ENCODE measurements around the gene CAMTA2. TPM values are rescaled to one million over a fixed set of nuclear protein-coding genes. Genes with fewer than 3 reads are reported as not detected.
A peak's percentile ranks its signal among the peaks of the same experiment; 100 is the strongest.

The CAMTA2 gene
- total RNA-seq, 1 donor from 2014 or later, result 34.1 TPM

DNA sequence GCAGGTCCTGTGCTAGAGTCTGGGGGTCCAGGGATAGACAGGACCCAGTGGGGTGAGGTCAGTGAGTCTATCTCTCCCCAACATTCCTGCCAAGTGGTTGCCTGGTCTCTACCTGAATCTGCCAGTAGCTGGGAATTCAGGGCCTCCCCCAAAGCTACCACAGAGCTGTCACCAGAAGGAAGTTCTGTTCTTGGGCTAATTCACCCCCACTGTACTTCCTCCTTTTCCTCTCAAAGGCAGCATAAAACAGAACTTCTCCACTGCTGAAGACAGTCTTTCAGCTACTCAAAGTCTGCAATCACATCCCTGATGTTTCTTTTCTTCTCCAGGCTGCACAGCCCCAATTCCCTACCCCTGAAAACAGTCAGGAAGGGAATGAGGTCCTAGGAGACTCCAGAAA lies 8.7 kb downstream of the CAMTA2 start:
- peaks cover 2% of the 10 kb centered on the region for H3K4me1 Mint-ChIP-seq (ENCODE audit: low read depth)
- H3K27me3 Mint-ChIP-seq, result peaks cover 7% of the 10 kb centered on the region
- DNase-seq (ENCODE audit: low spot score, unreplicated experiment), result no peak
- TF ChIP-seq, protein P1, sequence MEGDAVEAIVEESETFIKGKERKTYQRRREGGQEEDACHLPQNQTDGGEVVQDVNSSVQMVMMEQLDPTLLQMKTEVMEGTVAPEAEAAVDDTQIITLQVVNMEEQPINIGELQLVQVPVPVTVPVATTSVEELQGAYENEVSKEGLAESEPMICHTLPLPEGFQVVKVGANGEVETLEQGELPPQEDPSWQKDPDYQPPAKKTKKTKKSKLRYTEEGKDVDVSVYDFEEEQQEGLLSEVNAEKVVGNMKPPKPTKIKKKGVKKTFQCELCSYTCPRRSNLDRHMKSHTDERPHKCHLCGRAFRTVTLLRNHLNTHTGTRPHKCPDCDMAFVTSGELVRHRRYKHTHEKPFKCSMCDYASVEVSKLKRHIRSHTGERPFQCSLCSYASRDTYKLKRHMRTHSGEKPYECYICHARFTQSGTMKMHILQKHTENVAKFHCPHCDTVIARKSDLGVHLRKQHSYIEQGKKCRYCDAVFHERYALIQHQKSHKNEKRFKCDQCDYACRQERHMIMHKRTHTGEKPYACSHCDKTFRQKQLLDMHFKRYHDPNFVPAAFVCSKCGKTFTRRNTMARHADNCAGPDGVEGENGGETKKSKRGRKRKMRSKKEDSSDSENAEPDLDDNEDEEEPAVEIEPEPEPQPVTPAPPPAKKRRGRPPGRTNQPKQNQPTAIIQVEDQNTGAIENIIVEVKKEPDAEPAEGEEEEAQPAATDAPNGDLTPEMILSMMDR (IDR thresholded peaks at IDR 0.05; ENCODE audit: unreplicated experiment), result no peak
- peak overlapping the region; percentile 33 for H3K27ac Mint-ChIP-seq
- no peak overlapping the region for H3K4me3 Mint-ChIP-seq (ENCODE audit: low read depth)
- no peaks in the 10 kb centered on the region for H3K9me3 Mint-ChIP-seq (ENCODE audit: low read depth)
- H3K36me3 Mint-ChIP-seq (ENCODE audit: insufficient read depth), result peaks cover 22% of the 10 kb centered on the region

DNA sequence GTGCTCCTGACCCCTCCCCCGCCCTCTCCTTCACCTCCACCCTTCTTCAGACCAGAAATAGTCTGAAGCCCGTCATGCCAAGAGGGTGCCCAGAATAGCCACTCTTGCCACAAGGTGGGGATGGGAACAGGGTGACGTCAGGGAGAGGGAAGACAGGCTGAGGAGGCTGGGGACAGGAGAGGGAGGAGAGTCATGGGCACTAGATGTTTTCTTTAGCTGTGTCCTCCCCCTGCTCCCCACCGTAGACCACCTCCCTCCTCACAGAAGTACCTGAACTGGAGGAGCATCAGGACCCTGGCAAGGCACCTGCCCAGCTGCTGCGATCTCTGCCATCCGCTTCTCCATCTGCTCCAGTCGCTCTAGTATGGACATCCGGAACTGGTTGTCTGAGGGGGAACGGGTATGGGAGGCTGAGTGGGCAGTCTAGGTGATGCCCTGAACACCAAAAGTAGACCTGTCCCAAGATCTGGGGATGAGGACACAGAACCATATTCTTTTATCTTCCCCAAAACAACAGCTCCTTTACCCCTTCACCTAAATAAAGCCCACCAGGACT lies 13.3 kb downstream of the CAMTA2 start:
- Mint-ChIP-seq H3K27me3 (peaks cover 7% of the 10 kb centered on the region), H3K4me3 (ENCODE audit: low read depth) (no peak overlapping the region)

DNA sequence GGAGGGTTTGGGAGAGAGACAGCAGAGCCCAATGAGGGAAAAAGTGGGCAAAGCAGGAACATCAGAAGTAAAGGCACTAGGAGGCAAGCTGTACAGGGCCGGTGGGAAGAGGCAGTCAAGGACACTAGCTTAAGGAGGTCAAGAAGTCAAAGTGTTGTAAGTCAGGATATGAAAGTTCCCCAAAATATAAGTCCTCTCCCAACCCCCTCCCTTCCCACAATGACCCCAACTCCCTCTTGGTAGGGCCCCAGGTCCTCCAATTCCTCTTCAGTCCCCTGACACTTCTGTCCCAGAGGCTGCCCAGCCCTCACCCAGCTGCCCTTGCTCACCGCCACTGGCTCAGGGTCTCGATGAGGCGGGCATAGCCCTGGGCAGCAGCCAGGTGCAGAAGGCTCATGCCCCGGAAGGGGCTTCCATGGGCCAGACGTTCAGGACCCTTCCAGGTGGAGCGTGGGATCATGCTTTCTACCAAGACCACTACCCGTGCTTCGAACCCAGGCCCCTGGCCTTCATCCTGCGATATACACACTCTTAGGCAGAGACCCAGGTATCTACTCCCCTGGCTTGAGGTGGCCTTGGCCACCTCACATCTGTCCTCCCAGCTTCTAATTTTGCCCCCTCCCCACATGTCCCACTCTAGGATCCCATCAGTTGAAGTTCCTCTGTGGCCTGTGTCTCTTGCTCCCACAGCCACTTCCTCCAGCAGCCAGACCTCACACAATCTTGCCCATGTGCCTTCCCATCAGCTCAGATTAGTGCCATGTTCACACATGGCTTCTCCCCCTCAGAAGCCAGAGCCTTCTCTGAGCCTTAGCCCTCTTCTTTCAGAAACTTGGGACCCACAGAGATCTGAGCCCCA lies 14.0 kb downstream of the CAMTA2 start:
- Mint-ChIP-seq H3K36me3 (ENCODE audit: insufficient read depth) (peaks cover 23% of the 10 kb centered on the region), H3K27ac (peak overlapping the region; percentile 91), H3K4me3 (ENCODE audit: low read depth) (no peak overlapping the region)

More for the DNA sequence above, 13.3 kb downstream of the CAMTA2 start:
- peaks cover 10% of the 10 kb centered on the region for H3K4me1 Mint-ChIP-seq (ENCODE audit: low read depth)
- no peak for DNase-seq (ENCODE audit: low spot score, unreplicated experiment)
- H3K27ac Mint-ChIP-seq, result no peak overlapping the region
- H3K9me3 Mint-ChIP-seq (ENCODE audit: low read depth), result no peaks in the 10 kb centered on the region
- TF ChIP-seq, protein P1 (IDR thresholded peaks at IDR 0.05; ENCODE audit: unreplicated experiment), result no peak
- peaks cover 23% of the 10 kb centered on the region for H3K36me3 Mint-ChIP-seq (ENCODE audit: insufficient read depth)

DNA sequence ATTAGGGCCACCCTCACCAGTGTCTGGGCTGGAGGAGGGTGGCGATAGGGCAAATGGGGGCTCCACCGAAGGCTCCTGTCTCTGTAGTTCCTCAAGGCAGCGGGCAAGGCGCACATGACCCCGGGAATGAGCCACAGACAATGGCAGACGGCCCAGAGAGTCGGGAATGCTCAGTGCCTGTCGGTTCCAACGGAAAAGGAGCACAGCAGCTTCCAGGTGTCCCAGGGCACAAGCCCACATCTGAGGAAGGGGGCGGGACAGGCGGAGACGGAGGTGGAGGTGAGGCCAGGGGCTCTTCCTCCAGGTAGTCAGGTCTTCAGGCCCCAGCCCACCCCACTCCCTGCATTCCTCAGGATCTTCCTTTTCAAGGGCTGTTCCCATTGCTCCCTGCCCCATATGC lies 14.7 kb downstream of the CAMTA2 start:
- Mint-ChIP-seq H3K36me3 (ENCODE audit: insufficient read depth) (peaks cover 21% of the 10 kb centered on the region), H3K27me3 (peaks cover 7% of the 10 kb centered on the region)
- TF ChIP-seq, protein P1 (IDR thresholded peaks at IDR 0.05; ENCODE audit: unreplicated experiment), result no peak

More for the DNA sequence above, 14.0 kb downstream of the CAMTA2 start:
- Mint-ChIP-seq H3K9me3 (ENCODE audit: low read depth) (no peaks in the 10 kb centered on the region), H3K27me3 (peaks cover 7% of the 10 kb centered on the region), H3K4me1 (ENCODE audit: low read depth) (peaks cover 17% of the 10 kb centered on the region)
- no peak for DNase-seq (ENCODE audit: low spot score, unreplicated experiment)
- TF ChIP-seq, protein P1 (IDR thresholded peaks at IDR 0.05; ENCODE audit: unreplicated experiment), result no peak

GRCh38 chr17:4972322-4972721 lies 15.2 kb downstream of the CAMTA2 start:
- no peak for DNase-seq (ENCODE audit: low spot score, unreplicated experiment)
- Mint-ChIP-seq H3K36me3 (ENCODE audit: insufficient read depth) (peaks cover 21% of the 10 kb centered on the region), H3K4me3 (ENCODE audit: low read depth) (no peak overlapping the region), H3K27me3 (peaks cover 7% of the 10 kb centered on the region), H3K9me3 (ENCODE audit: low read depth) (no peaks in the 10 kb centered on the region), H3K4me1 (ENCODE audit: low read depth) (peaks cover 17% of the 10 kb centered on the region), H3K27ac (no peak overlapping the region)
- TF ChIP-seq, protein P1 (IDR thresholded peaks at IDR 0.05; ENCODE audit: unreplicated experiment), result no peak

More for the DNA sequence above, 14.7 kb downstream of the CAMTA2 start:
- no peak overlapping the region for H3K4me3 Mint-ChIP-seq (ENCODE audit: low read depth)
- no peak overlapping the region for H3K27ac Mint-ChIP-seq
- no peaks in the 10 kb centered on the region for H3K9me3 Mint-ChIP-seq (ENCODE audit: low read depth)
- DNase-seq (ENCODE audit: low spot score, unreplicated experiment), result no peak
- H3K4me1 Mint-ChIP-seq (ENCODE audit: low read depth), result peaks cover 17% of the 10 kb centered on the region
